ENCODE data around the gene RTKN2.

Gene RTKN2

GRCh38 chr10:62258926-62259325 is 9.7 kb downstream of the RTKN2 start:
- H3K4me1 Mint-ChIP-seq: peaks cover 13% of the 10 kb centered on the region
- no peaks in the 10 kb centered on the region for H3K27me3 Mint-ChIP-seq (ENCODE audit: low read depth, poor library complexity)
- no peaks in the 10 kb centered on the region for H3K9me3 Mint-ChIP-seq
- no peak overlapping the region for H3K27ac Mint-ChIP-seq
- no peak for DNase-seq
- H3K36me3 Mint-ChIP-seq (ENCODE audit: low read depth): peaks cover 62% of the 10 kb centered on the region
- H3K4me3 Mint-ChIP-seq: no peak overlapping the region
- TF ChIP-seq, protein P1, sequence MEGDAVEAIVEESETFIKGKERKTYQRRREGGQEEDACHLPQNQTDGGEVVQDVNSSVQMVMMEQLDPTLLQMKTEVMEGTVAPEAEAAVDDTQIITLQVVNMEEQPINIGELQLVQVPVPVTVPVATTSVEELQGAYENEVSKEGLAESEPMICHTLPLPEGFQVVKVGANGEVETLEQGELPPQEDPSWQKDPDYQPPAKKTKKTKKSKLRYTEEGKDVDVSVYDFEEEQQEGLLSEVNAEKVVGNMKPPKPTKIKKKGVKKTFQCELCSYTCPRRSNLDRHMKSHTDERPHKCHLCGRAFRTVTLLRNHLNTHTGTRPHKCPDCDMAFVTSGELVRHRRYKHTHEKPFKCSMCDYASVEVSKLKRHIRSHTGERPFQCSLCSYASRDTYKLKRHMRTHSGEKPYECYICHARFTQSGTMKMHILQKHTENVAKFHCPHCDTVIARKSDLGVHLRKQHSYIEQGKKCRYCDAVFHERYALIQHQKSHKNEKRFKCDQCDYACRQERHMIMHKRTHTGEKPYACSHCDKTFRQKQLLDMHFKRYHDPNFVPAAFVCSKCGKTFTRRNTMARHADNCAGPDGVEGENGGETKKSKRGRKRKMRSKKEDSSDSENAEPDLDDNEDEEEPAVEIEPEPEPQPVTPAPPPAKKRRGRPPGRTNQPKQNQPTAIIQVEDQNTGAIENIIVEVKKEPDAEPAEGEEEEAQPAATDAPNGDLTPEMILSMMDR (IDR thresholded peaks at IDR 0.05): no peak

- no peaks in the 10 kb centered on the region for H3K27me3 Mint-ChIP-seq (ENCODE audit: low read depth, poor library complexity)
- no peak for DNase-seq
- H3K36me3 Mint-ChIP-seq (ENCODE audit: low read depth): peaks cover 43% of the 10 kb centered on the region
- peaks cover 13% of the 10 kb centered on the region for H3K4me1 Mint-ChIP-seq
- H3K9me3 Mint-ChIP-seq: no peaks in the 10 kb centered on the region
- no peak overlapping the region for H3K4me3 Mint-ChIP-seq
- TF ChIP-seq, protein P1 (IDR thresholded peaks at IDR 0.05): no peak
- no peak overlapping the region for H3K27ac Mint-ChIP-seq
These were observed 14.9 kb downstream of the RTKN2 start for GRCh38 chr10:62253704-62254103.

- no peaks in the 10 kb centered on the region for H3K27me3 Mint-ChIP-seq (ENCODE audit: low read depth, poor library complexity)
- H3K27ac Mint-ChIP-seq: no peak overlapping the region
- DNase-seq: no peak
- H3K9me3 Mint-ChIP-seq: no peaks in the 10 kb centered on the region
- H3K4me3 Mint-ChIP-seq: no peak overlapping the region
- TF ChIP-seq, protein P1 (IDR thresholded peaks at IDR 0.05): no peak
- peaks cover 31% of the 10 kb centered on the region for H3K36me3 Mint-ChIP-seq (ENCODE audit: low read depth)
- H3K4me1 Mint-ChIP-seq: peaks cover 13% of the 10 kb centered on the region
These were observed 16.6 kb downstream of the RTKN2 start for GRCh38 chr10:62252051-62252450.

DNA sequence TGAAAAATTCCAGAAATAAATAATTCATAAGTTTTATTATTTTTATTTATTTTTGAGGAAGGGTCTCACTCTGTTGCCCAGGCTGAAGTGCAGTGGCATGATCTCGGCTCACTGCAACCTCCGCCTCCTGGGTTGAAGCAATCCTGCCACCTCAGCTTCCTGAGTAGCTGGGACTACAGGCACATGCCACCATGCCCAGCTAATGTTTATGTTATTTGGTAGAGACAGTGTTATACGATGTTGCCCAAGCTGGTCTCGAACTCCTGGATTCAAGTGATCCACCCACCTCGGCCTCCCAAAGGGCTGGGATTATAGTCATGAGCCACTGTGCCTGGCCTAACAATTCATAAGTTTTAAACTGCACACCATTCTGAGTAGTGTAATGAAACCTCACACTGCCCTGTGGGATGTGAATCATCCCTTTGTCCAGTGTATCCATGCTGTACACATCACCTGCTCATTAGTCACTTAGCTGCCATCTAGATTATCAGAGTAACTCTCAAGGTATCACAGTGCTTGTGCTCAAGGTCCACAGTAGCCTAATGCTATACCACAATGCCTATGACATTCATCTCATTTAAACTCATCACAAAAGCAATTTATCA is 17.9 kb downstream of the RTKN2 start:
- no peak for DNase-seq

DNA sequence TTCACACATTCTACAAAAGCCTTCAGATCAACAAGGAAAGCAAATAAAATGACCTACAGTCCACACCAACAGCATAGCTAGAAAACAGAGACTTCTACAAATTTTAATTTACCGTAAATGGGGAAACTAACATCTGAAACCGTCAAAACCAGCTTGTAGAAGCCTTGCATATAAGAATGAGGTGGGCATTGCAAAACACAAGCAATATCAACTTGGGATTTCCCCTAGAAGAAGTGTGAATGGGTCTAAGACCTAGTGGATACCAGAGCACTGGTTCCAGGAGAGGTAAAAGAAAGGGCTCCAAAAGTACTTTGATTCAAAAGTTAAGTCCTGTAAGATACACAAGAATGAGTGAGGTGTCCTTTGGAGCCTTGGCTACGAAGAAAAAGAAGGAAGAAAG is 18.7 kb downstream of the RTKN2 start:
- H3K4me1 Mint-ChIP-seq: peaks cover 19% of the 10 kb centered on the region
- no peaks in the 10 kb centered on the region for H3K9me3 Mint-ChIP-seq

More for the DNA sequence above, 17.9 kb downstream of the RTKN2 start:
- H3K27me3 Mint-ChIP-seq (ENCODE audit: low read depth, poor library complexity): no peaks in the 10 kb centered on the region
- no peak overlapping the region for H3K4me3 Mint-ChIP-seq
- TF ChIP-seq, protein P1 (IDR thresholded peaks at IDR 0.05): no peak
- no peaks in the 10 kb centered on the region for H3K9me3 Mint-ChIP-seq
- H3K4me1 Mint-ChIP-seq: peaks cover 13% of the 10 kb centered on the region
- peaks cover 19% of the 10 kb centered on the region for H3K36me3 Mint-ChIP-seq (ENCODE audit: low read depth)
- H3K27ac Mint-ChIP-seq: no peak overlapping the region

More for the DNA sequence above, 18.7 kb downstream of the RTKN2 start:
- no peak overlapping the region for H3K4me3 Mint-ChIP-seq
- TF ChIP-seq, protein P1 (IDR thresholded peaks at IDR 0.05): no peak
- no peak overlapping the region for H3K27ac Mint-ChIP-seq
- DNase-seq: no peak
- no peaks in the 10 kb centered on the region for H3K27me3 Mint-ChIP-seq (ENCODE audit: low read depth, poor library complexity)
- peaks cover 12% of the 10 kb centered on the region for H3K36me3 Mint-ChIP-seq (ENCODE audit: low read depth)
